ENCODE measurements around the gene SAFB2.

SAFB2 gene

GRCh38 chr19:5624741-5625278 lies 2.2 kb upstream of the SAFB2 start:
- no peak for TF ChIP-seq RAD21 (IDR thresholded peaks at IDR 0.05; ENCODE audit: low read depth)
- TF ChIP-seq TEAD4 (IDR thresholded peaks at IDR 0.05) = no peak
- TF ChIP-seq MAX (IDR thresholded peaks at IDR 0.05) = no peak
- no peak for TF ChIP-seq FOXM1 (IDR thresholded peaks at IDR 0.05; ENCODE audit: borderline replicate concordance, low read depth)
- no peak for TF ChIP-seq YY1 (IDR thresholded peaks at IDR 0.05; ENCODE audit: low read depth)
- no peak for TF ChIP-seq EP300 (IDR thresholded peaks at IDR 0.05; ENCODE audit: borderline replicate concordance)
- TF ChIP-seq TAF1 (IDR thresholded peaks at IDR 0.05; ENCODE audit: low read depth) = no peak
- no peak for TF ChIP-seq CEBPB (IDR thresholded peaks at IDR 0.05)
- no peak for TF ChIP-seq REST (IDR thresholded peaks at IDR 0.05; ENCODE audit: low read depth)
- no peak for TF ChIP-seq NFIC (IDR thresholded peaks at IDR 0.05)
- TF ChIP-seq USF1 (IDR thresholded peaks at IDR 0.05) = no peak
- TF ChIP-seq CREB1 (IDR thresholded peaks at IDR 0.05; ENCODE audit: low read depth) = no peak

GRCh38 chr19:5624018-5624663 lies 1.6 kb upstream of the SAFB2 start:
- no peak for TF ChIP-seq MAX (IDR thresholded peaks at IDR 0.05)
- TF ChIP-seq RAD21 (IDR thresholded peaks at IDR 0.05; ENCODE audit: low read depth) = no peak
- TF ChIP-seq ZBTB7A (IDR thresholded peaks at IDR 0.05; ENCODE audit: low read depth) = no peak
- no peak for TF ChIP-seq TAF1 (IDR thresholded peaks at IDR 0.05; ENCODE audit: low read depth)
- TF ChIP-seq YY1 (IDR thresholded peaks at IDR 0.05; ENCODE audit: low read depth) = no peak
- no peak for TF ChIP-seq TEAD4 (IDR thresholded peaks at IDR 0.05)
- no peak for TF ChIP-seq USF1 (IDR thresholded peaks at IDR 0.05)
- no peak for TF ChIP-seq NFIC (IDR thresholded peaks at IDR 0.05)
- no peak for TF ChIP-seq EGR1 (IDR thresholded peaks at IDR 0.05)
- TF ChIP-seq TCF12 (IDR thresholded peaks at IDR 0.05; ENCODE audit: low read depth) = no peak
- TF ChIP-seq REST (IDR thresholded peaks at IDR 0.05; ENCODE audit: low read depth) = no peak
- no peak for TF ChIP-seq CREB1 (IDR thresholded peaks at IDR 0.05; ENCODE audit: low read depth)
- no peak for TF ChIP-seq FOXM1 (IDR thresholded peaks at IDR 0.05; ENCODE audit: borderline replicate concordance, low read depth)
- TF ChIP-seq CEBPB (IDR thresholded peaks at IDR 0.05) = no peak
- no peak for TF ChIP-seq EP300 (IDR thresholded peaks at IDR 0.05; ENCODE audit: borderline replicate concordance)

GRCh38 chr19:5623397-5624017 lies 931 bp upstream of the SAFB2 start:
- TF ChIP-seq FOXM1 (IDR thresholded peaks at IDR 0.05; ENCODE audit: borderline replicate concordance, low read depth) (no peak), MAX (IDR thresholded peaks at IDR 0.05) (no peak), NFIC (IDR thresholded peaks at IDR 0.05) (no peak)

GRCh38 chr19:5621945-5622464 lies 571 bp downstream of the SAFB2 start:
- TF ChIP-seq USF1 (IDR thresholded peaks at IDR 0.05) (no peak), FOXM1 (IDR thresholded peaks at IDR 0.05; ENCODE audit: borderline replicate concordance, low read depth) (no peak), MAX (IDR thresholded peaks at IDR 0.05) (no peak), CEBPB (IDR thresholded peaks at IDR 0.05) (no peak), EGR1 (IDR thresholded peaks at IDR 0.05) (no peak), CREB1 (IDR thresholded peaks at IDR 0.05; ENCODE audit: low read depth) (no peak), NFIC (IDR thresholded peaks at IDR 0.05) (no peak), EP300 (IDR thresholded peaks at IDR 0.05; ENCODE audit: borderline replicate concordance) (no peak)

Data from Ishikawa (cell line).